ENCODE results near the gene RALGPS2. TPM values are rescaled to one million over a fixed set of nuclear protein-coding genes. Genes with fewer than 3 reads are reported as not detected.
A peak's percentile ranks its signal among the peaks of the same experiment; 100 is the strongest.
"Not testable (repeated sequence)": the region's sequence is repeated elsewhere in the genome, so short reads cannot be mapped to it uniquely, and the experiment has no call there.

Gene RALGPS2
- total RNA-seq, 6 experiments from 2014 or later = 21.0 to 38.3 (median 28.4) TPM

DNA sequence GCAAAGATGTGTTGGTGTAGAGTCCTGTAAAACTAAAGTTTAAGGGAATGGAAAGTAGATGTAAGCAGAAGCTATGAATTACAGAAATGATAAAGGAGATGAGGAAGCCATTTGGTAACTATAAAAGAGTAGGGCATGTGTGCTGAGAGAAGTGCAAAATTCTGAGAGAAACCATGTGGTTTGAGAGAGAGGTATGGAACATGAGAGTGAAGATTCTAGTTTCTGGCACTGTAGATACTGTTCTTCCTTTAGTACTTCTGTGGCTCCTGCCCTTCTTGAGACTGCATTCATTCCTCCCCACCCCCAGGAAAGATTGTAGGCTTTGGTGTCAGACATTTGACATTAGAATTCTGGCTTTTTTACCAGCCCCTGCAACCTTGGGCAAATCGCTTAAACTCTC is 15.4 kb downstream of the RALGPS2 start:
- no peak for DNase-seq
- TF ChIP-seq, protein P1, sequence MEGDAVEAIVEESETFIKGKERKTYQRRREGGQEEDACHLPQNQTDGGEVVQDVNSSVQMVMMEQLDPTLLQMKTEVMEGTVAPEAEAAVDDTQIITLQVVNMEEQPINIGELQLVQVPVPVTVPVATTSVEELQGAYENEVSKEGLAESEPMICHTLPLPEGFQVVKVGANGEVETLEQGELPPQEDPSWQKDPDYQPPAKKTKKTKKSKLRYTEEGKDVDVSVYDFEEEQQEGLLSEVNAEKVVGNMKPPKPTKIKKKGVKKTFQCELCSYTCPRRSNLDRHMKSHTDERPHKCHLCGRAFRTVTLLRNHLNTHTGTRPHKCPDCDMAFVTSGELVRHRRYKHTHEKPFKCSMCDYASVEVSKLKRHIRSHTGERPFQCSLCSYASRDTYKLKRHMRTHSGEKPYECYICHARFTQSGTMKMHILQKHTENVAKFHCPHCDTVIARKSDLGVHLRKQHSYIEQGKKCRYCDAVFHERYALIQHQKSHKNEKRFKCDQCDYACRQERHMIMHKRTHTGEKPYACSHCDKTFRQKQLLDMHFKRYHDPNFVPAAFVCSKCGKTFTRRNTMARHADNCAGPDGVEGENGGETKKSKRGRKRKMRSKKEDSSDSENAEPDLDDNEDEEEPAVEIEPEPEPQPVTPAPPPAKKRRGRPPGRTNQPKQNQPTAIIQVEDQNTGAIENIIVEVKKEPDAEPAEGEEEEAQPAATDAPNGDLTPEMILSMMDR (IDR thresholded peaks at IDR 0.05) = no peak
- no peak for TF ChIP-seq POLR2A (IDR thresholded peaks at IDR 0.05)
- Histone ChIP-seq H3K4me1 (peaks cover 0 to 15% (median 2%) of the 10 kb centered on the region in 4 donors), H3K36me3 (peaks cover 0 to 3% (median 0%) of the 10 kb centered on the region in 4 donors), H3K4me3 (no peak overlapping the region), H3K27me3 (no peaks in the 10 kb centered on the region), H3K27ac (no peak overlapping the region), H3K9me3 (no peaks in the 10 kb centered on the region)
- 87% methylated on average over 1 of the region's 1 CpG for WGBS (ENCODE audit: insufficient coverage, low coverage, low lambda C conversion rate, missing lambda C conversion rate)
- intact Hi-C loops (cut with DNase I) = no loop called here
- no peak for ATAC-seq

- peaks cover 0 to 20% (median 4%) of the 10 kb centered on the region in 4 donors for H3K4me1 ChIP-seq
- WGBS (ENCODE audit: insufficient coverage, low coverage, low lambda C conversion rate, missing lambda C conversion rate) = 94% methylated on average over 1 of the region's 1 CpG
- no peaks in the 10 kb centered on the region for H3K27me3 ChIP-seq
- DNase-seq = no peak
- peaks cover 0 to 3% (median 0%) of the 10 kb centered on the region in 4 donors for H3K36me3 ChIP-seq
- ATAC-seq = no peak
- no peak overlapping the region for H3K4me3 ChIP-seq
- no peak for TF ChIP-seq POLR2A (IDR thresholded peaks at IDR 0.05)
- TF ChIP-seq, protein P1 (IDR thresholded peaks at IDR 0.05) = no peak
- H3K27ac ChIP-seq = no peak overlapping the region
- intact Hi-C loops (cut with DNase I) = no loop called here
- H3K9me3 ChIP-seq = no peaks in the 10 kb centered on the region
Observed at GRCh38 chr1:178740924-178741323, 15.9 kb downstream of the RALGPS2 start.

DNA sequence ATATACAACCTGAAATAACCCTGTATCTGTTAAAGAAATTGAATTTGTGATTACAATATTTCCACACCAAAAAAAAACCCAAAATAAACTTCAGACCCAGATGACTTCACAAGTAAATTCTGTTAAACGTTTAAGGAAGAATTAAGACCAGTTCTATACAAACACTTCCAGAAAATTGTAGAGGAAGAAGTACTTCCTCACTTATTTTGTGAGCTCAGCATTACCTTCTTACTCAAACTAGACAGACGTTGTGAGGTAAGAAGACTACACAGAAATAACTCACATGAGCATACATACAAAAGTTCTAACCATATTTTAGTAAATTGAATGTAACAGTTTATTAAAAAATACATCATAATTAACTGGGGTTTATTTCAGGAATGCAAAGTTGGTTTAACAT is 18.8 kb downstream of the RALGPS2 start:
- intact Hi-C loops (cut with DNase I) = no loop called here
- no peak overlapping the region for H3K4me3 ChIP-seq
- TF ChIP-seq, protein P1 (IDR thresholded peaks at IDR 0.05) = no peak
- no peak for TF ChIP-seq POLR2A (IDR thresholded peaks at IDR 0.05)
- DNase-seq = no peak
- no peaks in the 10 kb centered on the region for H3K9me3 ChIP-seq
- peak overlapping the region in 1 of 3 donors; percentile 62 for H3K27ac ChIP-seq
- H3K4me1 ChIP-seq = peaks cover 0 to 20% (median 8%) of the 10 kb centered on the region in 4 donors
- H3K36me3 ChIP-seq = no peaks in the 10 kb centered on the region
- ATAC-seq = no peak
- no peaks in the 10 kb centered on the region for H3K27me3 ChIP-seq
- 48% methylated on average over 2 of the region's 2 CpGs for WGBS (ENCODE audit: insufficient coverage, low coverage, low lambda C conversion rate, missing lambda C conversion rate)

GRCh38 chr1:178745260-178745659 is 20.2 kb downstream of the RALGPS2 start:
- H3K27ac ChIP-seq = peak overlapping the region in 2 of 3 donors; percentile 43 to 62
- ATAC-seq = peak; percentile 87 to 92 (median 90)
- intact Hi-C loops (cut with DNase I) = no loop called here
- no peaks in the 10 kb centered on the region for H3K9me3 ChIP-seq
- peak overlapping the region in 1 of 3 donors; percentile 11 for H3K4me3 ChIP-seq
- no peaks in the 10 kb centered on the region for H3K36me3 ChIP-seq
- TF ChIP-seq, protein P1 (IDR thresholded peaks at IDR 0.05) = no peak
- no peak for TF ChIP-seq POLR2A (IDR thresholded peaks at IDR 0.05)
- no peaks in the 10 kb centered on the region for H3K27me3 ChIP-seq
- 20% methylated on average over 2 of the region's 2 CpGs for WGBS (ENCODE audit: insufficient coverage, low coverage, low lambda C conversion rate, missing lambda C conversion rate)
- H3K4me1 ChIP-seq = peaks cover 0 to 17% (median 6%) of the 10 kb centered on the region in 4 donors
- no peak for DNase-seq

DNA sequence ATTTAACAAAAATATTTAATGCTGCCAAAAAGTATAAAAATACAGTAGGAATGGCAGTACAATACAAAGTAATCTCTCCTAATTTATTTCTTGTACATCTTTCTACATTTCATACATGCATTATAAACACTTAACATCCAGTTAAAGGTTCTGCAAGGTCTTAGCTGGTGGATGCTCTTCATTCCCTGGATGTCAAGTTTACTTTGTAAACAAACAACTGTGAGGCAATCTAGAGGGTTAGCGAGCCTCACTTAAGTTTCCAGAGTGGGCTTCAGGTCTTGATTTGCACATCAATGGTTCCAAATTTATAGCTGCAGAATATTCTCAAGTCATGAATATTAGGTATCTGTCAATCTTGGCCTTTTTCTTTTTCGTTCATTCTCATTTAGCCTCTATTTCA is 21.3 kb downstream of the RALGPS2 start:
- TF ChIP-seq POLR2A (IDR thresholded peaks at IDR 0.05) = no peak
- TF ChIP-seq, protein P1 (IDR thresholded peaks at IDR 0.05) = no peak
- no peaks in the 10 kb centered on the region for H3K9me3 ChIP-seq
- no peaks in the 10 kb centered on the region for H3K36me3 ChIP-seq
- DNase-seq (no peak), ATAC-seq (peak; percentile 47 to 68 (median 60))
- H3K27me3 ChIP-seq = no peaks in the 10 kb centered on the region
- intact Hi-C loops (cut with DNase I) = no loop called here
- WGBS (ENCODE audit: insufficient coverage, low coverage, low lambda C conversion rate, missing lambda C conversion rate) = 49% methylated on average over 2 of the region's 2 CpGs
- H3K4me3 ChIP-seq = no peak overlapping the region
- peaks cover 0 to 17% (median 6%) of the 10 kb centered on the region in 4 donors for H3K4me1 ChIP-seq
- H3K27ac ChIP-seq = peak overlapping the region in 1 of 3 donors; percentile 62

GRCh38 chr1:178747361-178747760 is 22.3 kb downstream of the RALGPS2 start:
- H3K36me3 ChIP-seq; H3K4me3 ChIP-seq; ATAC-seq; H3K27ac ChIP-seq; intact Hi-C loops (cut with DNase I); H3K27me3 ChIP-seq; DNase-seq; H3K9me3 ChIP-seq: not testable (repeated sequence)
- WGBS (ENCODE audit: insufficient coverage, low coverage, low lambda C conversion rate, missing lambda C conversion rate) = 74% methylated on average over 2 of the region's 3 CpGs
- H3K4me1 ChIP-seq = peaks cover 0 to 17% (median 7%) of the 10 kb centered on the region in 4 donors

All from right lobe of liver (tissue), 6 donors.